ENCODE results near the gene PFKL.

Gene PFKL

DNA sequence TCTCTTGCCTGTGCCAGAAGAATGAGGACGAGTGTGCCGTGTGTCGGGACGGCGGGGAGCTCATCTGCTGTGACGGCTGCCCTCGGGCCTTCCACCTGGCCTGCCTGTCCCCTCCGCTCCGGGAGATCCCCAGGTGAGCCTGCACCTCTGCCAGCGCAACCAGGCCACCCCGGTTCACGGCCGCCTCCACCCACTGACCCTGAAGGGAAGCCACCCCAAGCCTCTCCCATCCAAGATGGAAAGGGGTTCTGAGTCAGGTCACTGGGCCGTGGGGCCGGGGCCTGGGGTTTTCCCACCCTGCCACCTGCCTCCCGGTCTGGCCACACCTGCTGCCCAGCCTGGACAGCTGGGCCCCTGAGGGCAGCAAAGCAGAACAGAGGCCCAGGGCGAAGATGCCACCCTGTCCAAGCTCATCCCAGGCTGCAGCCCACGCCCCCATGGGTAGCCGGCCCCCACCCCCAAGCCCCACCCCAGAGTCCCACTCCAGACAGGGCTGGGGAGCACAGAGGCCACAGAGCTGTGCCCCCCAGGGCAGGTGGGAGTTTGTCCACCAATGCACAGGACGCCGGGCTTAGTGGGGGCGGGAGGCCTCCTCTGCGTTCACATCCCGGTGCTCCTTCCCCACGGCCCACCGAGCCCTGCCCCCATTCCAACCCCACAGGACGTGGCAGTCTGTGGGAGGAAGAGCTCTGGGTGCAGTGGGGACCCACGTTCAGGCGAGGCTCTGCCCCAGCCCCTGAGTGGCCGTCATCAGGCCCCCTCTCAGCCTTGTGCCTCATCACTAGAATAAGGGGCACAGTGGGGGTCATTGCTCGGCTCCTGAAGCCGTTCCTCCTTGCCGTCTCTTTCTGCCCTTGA, 8.5 kb upstream of the PFKL start:
- in situ Hi-C loops (cut with MboI; ENCODE audit: low pct_unique_long_range_greater_than_20kb, low sequenced_read_pairs, unreplicated experiment): loop anchor here (25.0 kb wide), 1 partner anchor 204 kb away; no protein-coding TSS in a partner anchor
- DNase-seq (ENCODE audit: low spot score): no peak
- TF ChIP-seq, protein P1, sequence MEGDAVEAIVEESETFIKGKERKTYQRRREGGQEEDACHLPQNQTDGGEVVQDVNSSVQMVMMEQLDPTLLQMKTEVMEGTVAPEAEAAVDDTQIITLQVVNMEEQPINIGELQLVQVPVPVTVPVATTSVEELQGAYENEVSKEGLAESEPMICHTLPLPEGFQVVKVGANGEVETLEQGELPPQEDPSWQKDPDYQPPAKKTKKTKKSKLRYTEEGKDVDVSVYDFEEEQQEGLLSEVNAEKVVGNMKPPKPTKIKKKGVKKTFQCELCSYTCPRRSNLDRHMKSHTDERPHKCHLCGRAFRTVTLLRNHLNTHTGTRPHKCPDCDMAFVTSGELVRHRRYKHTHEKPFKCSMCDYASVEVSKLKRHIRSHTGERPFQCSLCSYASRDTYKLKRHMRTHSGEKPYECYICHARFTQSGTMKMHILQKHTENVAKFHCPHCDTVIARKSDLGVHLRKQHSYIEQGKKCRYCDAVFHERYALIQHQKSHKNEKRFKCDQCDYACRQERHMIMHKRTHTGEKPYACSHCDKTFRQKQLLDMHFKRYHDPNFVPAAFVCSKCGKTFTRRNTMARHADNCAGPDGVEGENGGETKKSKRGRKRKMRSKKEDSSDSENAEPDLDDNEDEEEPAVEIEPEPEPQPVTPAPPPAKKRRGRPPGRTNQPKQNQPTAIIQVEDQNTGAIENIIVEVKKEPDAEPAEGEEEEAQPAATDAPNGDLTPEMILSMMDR (IDR thresholded peaks at IDR 0.05; ENCODE audit: extremely low read depth, insufficient read depth, missing control alignments): no peak

- no peak for DNase-seq (ENCODE audit: low spot score)
- TF ChIP-seq, protein P1 (IDR thresholded peaks at IDR 0.05; ENCODE audit: extremely low read depth, insufficient read depth, missing control alignments): no peak
- in situ Hi-C loops (cut with MboI; ENCODE audit: low pct_unique_long_range_greater_than_20kb, low sequenced_read_pairs, unreplicated experiment): loop anchor here (25.0 kb wide), 1 partner anchor 205 kb away; no protein-coding TSS in a partner anchor
These were observed 7.7 kb upstream of the PFKL start for GRCh38 chr21:44291936-44292811.

DNA sequence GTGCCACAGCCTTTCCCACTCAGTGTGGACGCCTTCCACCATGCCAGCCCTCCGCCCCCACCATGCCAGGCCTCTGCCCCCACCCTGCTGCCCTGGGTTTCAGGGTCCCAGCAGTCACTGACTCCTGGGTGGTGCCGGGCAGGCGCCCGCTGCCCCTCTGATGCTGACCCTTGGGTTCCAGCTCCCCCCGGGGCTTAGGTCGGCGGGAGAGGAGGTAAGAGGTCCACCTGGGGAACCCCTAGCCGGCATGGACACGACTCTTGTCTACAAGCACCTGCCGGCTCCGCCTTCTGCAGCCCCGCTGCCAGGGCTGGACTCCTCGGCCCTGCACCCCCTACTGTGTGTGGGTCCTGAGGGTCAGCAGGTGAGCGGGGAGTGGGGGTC, 7.0 kb upstream of the PFKL start:
- TF ChIP-seq, protein P1 (IDR thresholded peaks at IDR 0.05; ENCODE audit: extremely low read depth, insufficient read depth, missing control alignments): no peak
- no peak for DNase-seq (ENCODE audit: low spot score)
- in situ Hi-C loops (cut with MboI; ENCODE audit: low pct_unique_long_range_greater_than_20kb, low sequenced_read_pairs, unreplicated experiment): loop anchor here (25.0 kb wide), 1 partner anchor 206 kb away; no protein-coding TSS in a partner anchor

DNA sequence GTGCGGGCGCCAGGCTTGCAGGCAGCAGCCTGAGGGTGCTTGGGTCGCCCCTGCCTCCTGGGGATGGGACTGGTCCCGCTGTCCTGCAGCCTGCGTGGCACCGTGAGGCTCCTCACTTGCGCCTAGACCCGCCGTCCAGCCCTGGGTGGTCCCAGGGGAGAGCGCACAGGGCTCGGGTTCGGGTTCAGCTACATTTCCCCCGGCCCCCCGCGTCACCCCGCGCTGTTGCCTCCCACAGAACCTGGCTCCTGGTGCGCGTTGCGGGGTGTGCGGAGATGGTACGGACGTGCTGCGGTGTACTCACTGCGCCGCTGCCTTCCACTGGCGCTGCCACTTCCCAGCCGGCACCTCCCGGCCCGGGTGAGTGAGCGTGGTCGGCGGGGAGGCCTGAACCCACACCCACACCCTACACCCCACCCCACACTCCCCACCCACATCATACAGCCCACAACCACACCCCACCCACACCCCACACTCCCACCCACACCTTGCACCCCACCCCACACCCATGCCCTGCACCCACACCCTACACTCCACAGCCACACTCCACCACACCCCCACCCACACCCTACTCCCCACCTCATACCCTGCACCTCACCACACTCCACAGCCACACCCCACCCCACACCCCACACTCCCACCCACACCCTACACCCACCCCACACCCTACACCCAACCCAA, 6.2 kb upstream of the PFKL start:
- TF ChIP-seq, protein P1 (IDR thresholded peaks at IDR 0.05; ENCODE audit: extremely low read depth, insufficient read depth, missing control alignments): no peak
- DNase-seq (ENCODE audit: low spot score): no peak
- in situ Hi-C loops (cut with MboI; ENCODE audit: low pct_unique_long_range_greater_than_20kb, low sequenced_read_pairs, unreplicated experiment): loop anchor here (25.0 kb wide), 1 partner anchor 206 kb away; no protein-coding TSS in a partner anchor

DNA sequence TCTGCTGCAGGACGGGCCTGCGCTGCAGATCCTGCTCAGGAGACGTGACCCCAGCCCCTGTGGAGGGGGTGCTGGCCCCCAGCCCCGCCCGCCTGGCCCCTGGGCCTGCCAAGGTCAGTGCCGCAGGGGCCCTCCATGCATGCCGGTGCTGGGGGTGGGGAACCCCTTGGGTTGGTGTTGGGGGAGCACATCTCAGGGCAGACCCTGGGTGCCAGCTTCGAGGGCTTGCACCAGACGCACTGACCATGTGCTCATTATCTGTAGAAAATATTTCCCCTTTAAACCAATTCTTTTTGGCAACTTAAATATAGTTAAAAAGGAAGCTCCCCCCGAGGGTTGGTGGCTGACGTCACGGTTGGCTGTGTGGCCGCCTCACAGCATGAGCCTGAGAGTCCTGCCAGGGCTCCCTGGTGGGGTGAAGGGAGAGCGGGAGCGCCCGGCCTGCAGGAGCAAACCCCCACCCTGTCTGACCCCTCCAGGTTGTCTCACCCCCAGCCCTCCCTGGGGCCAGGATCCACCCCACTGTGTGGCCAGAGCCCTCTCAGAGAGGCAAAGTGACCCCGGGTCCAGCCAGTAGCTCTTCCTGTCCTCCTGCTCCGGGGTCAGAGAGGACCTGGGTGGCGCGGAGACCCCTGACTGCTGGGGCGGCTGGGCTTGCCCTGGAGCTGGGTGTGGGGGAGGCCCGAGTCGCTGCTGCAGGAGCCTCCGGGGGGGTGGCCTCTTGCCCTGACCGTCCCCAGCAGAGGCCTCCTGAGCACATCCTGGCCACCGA, 5.3 kb upstream of the PFKL start:
- in situ Hi-C loops (cut with MboI; ENCODE audit: low pct_unique_long_range_greater_than_20kb, low sequenced_read_pairs, unreplicated experiment): loop anchor here (25.0 kb wide), 1 partner anchor 207 kb away; no protein-coding TSS in a partner anchor
- TF ChIP-seq, protein P1 (IDR thresholded peaks at IDR 0.05; ENCODE audit: extremely low read depth, insufficient read depth, missing control alignments): no peak
- no peak for DNase-seq (ENCODE audit: low spot score)
